ENCODE measurements around the gene CLCC1.
"Not testable (repeated sequence)": the region's sequence is repeated elsewhere in the genome, so short reads cannot be mapped to it uniquely, and the experiment has no call there.

Gene CLCC1

DNA sequence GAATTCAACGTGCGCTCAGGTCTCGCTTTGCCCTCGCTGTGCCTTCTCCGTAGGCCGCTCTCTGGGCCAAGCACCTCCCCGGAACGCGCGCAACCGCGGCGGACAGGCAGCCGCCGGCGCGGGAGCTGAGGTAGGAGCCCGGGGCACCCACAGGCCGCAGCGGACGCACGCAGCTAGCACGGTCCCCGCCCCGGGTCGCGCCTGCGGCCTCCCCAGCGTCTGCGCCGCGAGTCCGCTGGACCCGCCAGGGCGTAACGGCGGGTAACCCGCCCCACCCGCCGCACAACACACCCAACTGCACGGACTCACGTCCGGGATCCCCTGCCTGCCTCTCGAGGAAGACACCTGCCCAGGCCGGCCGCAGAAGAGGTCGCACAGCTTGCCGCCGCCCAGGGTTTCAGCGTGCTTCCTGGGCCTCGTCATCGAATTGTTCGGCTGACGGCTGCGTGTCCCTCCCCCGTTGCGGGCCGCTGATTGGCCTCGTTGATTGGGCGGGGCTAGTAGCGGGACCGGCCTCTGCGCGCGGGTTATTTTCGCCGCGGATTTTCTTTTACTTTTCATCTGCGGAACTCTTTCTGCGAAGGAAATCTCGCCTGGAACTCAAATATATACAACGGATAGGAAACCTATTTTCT is at the start of gene CLCC1:
TSS of gene CLCC1 (minus strand) at position 433 of the 635 bp plus-strand sequence. CDS start 13,047 bp downstream, outside the sequence.
- in situ Hi-C loops (cut with MboI; ENCODE audit: low sequenced_read_pairs) = no loop called here

DNA sequence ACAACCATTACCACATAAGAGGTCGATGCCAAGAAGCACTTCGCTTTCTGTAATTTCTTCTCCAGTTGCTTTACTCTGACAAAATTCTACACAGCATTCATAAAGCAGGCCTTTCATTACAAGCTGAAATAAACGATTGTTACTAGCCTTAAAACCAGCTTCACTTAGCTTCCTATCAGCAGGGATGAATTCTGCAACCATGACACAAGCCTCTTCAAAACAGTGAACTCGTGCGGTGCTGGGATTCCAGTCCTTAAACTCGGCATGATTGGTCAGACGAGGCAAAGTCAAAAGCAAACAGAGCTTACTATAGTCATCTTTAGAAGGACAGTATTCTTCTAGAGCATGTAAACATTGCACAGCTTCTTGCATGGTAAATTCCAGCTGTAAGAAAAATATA is 48.1 kb upstream of the CLCC1 start:
- in situ Hi-C loops (cut with MboI; ENCODE audit: low sequenced_read_pairs) = no loop called here

DNA sequence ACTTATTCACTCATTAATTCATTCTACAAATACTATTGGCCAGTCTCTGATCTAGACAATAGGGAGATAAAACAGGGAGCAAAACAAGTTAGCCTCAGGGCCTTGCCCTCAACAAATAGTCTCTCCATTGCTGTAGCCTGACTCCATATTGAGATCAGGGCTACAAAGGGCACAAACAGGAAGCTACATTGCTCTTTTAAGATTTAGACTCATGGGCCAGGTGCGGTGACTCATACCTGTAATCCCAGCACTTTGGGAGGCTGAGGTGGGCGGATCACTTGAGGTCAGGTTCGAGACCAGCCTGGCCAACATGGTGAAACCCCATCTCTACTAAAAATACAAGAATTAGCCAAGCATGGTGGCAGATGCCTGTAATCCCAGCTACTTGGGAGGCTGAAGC is 33.3 kb upstream of the CLCC1 start:
- in situ Hi-C loops (cut with MboI; ENCODE audit: low sequenced_read_pairs) = not testable (repeated sequence)

DNA sequence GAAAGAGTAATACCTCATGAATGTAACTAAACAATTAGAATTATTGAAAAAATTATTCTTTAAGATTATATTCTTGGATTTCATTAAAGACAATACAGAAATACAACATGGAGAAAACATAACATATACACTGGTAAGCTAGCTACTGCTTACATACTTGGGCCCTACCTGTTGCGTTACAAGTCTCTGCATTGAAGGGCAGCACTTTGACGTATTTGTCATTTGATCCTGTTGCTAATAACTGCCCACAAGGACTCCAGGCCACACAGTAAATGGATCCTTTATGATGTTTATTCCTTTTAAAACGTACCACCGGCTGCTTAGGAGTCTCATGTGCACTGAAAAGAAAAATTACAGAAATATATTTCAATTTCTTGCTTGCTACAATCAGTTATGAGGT is 19.8 kb upstream of the CLCC1 start:
- in situ Hi-C loops (cut with MboI; ENCODE audit: low sequenced_read_pairs) = no loop called here

GRCh38 chr1:108976658-108977057 is 13.4 kb upstream of the CLCC1 start:
- in situ Hi-C loops (cut with MboI; ENCODE audit: low sequenced_read_pairs) = no loop called here

GRCh38 chr1:108972951-108973350 is 9.7 kb upstream of the CLCC1 start:
- in situ Hi-C loops (cut with MboI; ENCODE audit: low sequenced_read_pairs) = no loop called here

GRCh38 chr1:108969346-108969745 is 6.1 kb upstream of the CLCC1 start:
- in situ Hi-C loops (cut with MboI; ENCODE audit: low sequenced_read_pairs) = no loop called here

- in situ Hi-C loops (cut with MboI; ENCODE audit: low sequenced_read_pairs) = no loop called here
Observed at GRCh38 chr1:108962681-108963051, 618 bp downstream of the CLCC1 start.

DNA sequence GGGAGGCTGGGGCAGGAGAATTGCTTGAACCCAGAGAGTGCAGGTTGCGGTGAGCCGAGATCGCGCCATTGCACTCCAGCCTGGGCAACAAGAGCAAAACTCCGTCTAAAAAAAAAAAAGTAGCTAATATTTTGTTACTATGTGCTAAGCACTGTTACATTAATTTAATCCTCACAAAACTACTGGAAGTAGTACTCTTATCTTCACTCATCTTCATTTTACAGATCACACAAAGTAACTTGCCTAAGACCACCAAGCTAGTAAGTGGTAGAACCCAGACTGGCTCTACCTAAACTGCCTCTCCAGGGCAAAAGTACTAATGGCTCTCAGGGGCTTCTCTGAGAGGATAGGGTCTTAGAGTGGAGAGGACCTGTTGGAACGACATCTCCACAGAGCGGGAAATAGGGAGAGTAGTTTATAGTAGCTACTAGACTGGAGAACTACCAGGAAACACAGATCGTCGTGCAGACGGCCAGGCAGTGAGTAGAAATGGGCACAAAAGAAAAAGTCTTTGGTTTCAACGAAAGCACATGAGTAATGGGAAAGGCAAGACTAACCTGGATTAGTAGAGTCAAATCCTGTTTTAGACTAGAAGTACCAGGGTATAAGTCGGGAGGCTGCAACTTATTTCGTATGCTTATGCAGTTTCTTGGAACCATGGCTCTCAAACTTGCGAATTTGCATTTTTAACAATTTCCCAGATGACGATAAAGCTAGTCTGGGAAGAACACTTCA is 1.4 kb downstream of the CLCC1 start:
- in situ Hi-C loops (cut with MboI; ENCODE audit: low sequenced_read_pairs) = no loop called here

- in situ Hi-C loops (cut with MboI; ENCODE audit: low sequenced_read_pairs) = no loop called here
Observed at GRCh38 chr1:108961198-108961597, 2.1 kb downstream of the CLCC1 start.

DNA sequence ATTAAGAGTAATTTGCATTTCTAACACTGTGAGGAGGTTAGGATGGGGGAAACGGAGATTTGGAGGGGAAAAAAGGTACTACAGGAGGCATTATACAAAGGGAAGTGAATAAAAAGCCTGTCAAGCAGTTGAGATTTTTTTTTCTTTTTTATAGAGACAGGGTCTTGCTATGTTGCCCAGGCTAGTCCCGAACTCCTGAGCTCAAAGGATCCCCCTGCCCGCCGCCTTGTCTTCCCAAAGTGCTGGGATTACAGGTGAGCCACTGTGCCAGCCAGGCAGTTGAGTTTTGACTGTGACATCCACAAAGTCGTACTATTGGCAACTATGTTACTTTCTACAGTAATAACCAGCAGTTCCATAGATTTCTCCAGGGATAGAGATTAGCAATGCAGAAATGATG is 2.6 kb downstream of the CLCC1 start:
- in situ Hi-C loops (cut with MboI; ENCODE audit: low sequenced_read_pairs) = no loop called here

- in situ Hi-C loops (cut with MboI; ENCODE audit: low sequenced_read_pairs) = no loop called here
Observed at GRCh38 chr1:108957888-108958287, 5.4 kb downstream of the CLCC1 start.

GRCh38 chr1:108955881-108956280 is 7.4 kb downstream of the CLCC1 start:
- in situ Hi-C loops (cut with MboI; ENCODE audit: low sequenced_read_pairs) = no loop called here

DNA sequence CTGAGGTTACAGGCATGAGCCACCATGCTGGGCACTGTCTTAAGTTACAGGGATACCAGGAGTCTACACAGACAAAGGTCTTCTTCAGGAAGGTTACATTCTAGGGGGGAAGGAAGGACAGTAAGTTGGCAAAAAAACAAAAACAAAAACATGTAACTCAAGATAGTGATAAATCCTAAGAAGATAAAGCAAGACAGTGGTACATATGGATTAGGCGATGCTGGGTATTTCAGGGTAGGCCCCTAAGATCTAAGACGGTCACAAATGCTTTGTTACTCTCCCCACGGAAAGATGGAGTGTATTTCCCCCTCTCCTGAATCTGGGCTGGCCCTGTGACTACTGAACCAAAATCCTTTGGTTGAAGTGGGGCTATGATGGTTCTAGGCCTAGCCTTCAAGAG is 8.2 kb downstream of the CLCC1 start:
- in situ Hi-C loops (cut with MboI; ENCODE audit: low sequenced_read_pairs) = no loop called here

DNA sequence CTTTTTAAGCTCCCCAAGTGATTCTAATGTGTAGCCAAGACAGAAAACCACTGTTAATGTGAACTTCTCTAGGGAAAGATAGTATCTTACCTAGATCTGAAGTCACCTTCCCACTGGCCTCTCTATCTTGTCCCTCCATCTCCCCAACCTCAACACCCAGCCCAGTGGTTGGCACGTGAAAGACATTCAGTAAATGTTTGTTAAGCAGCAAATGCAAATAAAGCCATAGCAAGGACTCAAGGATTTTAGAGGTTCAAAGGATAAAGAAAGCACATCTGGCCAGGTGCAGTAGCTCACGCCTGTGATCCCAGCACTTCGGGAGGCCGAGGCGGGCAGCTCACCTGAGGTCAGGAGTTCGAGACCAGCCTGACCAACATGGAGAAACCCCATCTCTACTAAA is 9.8 kb downstream of the CLCC1 start:
- in situ Hi-C loops (cut with MboI; ENCODE audit: low sequenced_read_pairs) = no loop called here

DNA sequence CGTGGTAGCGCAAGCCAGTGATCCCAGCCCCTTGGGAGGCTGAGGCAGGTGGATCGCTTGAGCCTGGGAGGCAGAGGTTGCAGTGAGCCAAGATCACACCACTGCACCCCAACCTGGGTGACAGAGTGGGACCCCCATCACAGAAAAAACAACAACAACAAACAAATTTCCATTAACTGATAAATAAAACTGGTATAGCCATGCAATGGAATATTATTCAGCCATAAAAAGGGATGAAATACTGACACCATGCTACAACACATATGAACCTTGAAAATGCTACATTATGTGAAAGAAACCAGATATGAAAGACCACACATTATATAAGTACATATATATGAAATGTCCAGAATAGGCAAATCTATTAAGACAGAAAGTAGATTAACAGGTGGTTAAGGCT is 12.0 kb downstream of the CLCC1 start:
- in situ Hi-C loops (cut with MboI; ENCODE audit: low sequenced_read_pairs) = no loop called here

- in situ Hi-C loops (cut with MboI; ENCODE audit: low sequenced_read_pairs) = no loop called here
Observed at GRCh38 chr1:108949044-108949443, 14.2 kb downstream of the CLCC1 start.

GRCh38 chr1:108947871-108948525 is 15.3 kb downstream of the CLCC1 start:
- in situ Hi-C loops (cut with MboI; ENCODE audit: low sequenced_read_pairs) = no loop called here

DNA sequence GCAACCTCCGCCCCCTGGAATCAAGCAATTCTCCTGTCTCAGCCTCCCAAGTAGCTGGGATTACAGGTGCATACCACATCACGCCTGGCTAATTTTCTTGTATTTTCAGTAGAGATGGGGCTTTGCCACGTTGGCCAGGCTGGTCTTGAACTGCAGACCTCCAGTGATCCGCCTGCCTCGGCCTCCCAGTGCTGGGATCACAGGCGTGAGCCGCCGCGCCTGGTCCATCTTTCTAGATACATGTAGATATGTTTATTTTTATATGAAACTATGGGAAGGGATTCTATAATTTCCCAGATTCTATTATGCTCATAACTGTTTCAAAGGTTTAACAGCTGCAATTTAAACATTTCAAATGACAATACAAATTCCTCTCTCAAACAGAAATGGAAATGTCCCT is 27.1 kb downstream of the CLCC1 start:
- in situ Hi-C loops (cut with MboI; ENCODE audit: low sequenced_read_pairs) = no loop called here

DNA sequence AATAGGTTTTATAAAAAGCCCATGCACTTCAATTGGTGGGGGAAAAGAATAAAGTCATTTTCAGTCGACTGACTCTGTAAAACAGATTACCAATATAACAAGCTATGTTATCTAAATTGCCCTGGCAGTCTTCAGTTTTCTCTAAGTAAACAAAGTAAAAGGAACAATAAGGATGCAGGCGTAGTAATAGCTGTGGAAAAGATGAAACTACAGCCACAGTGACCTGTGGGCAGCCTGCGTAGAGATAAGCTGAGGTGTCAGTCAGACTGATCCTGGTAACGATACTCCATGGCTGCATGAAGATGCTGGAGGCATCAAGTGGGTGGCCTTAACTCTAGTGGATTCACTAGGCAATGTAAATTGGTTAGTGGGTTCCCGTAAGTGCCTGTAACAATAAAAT is 29.3 kb downstream of the CLCC1 start:
- in situ Hi-C loops (cut with MboI; ENCODE audit: low sequenced_read_pairs) = no loop called here

DNA sequence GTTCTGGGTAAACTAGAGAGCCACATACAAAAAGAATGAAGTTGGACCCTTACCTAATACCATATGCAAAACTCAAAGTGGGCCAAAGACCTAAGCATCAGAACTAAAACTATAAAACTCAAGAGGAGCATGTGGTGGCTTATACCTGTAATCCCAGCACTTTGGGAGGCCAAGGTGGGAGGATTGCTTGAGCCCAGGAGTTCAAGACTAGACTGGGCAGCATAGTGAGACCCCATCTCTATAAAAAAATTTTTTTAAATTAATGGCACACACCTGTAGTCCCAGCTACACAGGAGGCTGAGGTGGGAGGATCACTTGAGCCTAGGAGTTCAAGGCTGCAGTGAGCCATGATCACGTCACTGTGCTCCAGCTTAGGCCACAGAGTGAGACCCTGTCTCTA is 35.7 kb downstream of the CLCC1 start:
- in situ Hi-C loops (cut with MboI; ENCODE audit: low sequenced_read_pairs) = not testable (repeated sequence)

DNA sequence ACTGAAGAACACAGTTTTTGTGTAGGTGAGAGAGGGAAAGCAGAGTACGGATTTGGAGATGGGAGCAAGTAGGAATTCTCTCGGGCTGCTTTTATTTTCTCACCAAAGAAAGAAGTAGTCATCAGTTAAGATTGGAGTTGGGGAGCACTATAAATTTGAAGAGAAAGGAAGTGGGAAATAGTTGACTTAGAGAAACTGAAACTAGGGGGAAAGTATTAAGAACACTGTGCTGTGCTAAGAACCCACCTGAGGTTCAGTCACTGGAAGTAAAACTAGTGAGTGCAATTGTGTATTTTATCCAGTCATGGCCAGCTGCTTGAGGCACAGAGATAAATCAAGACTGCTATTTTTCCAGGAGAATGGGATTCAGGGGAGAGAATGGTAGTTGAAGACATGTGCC is 37.4 kb downstream of the CLCC1 start:
- in situ Hi-C loops (cut with MboI; ENCODE audit: low sequenced_read_pairs) = no loop called here
